ENCODE results near the gene ATE1.
"Not testable (repeated sequence)": the region's sequence is repeated elsewhere in the genome, so short reads cannot be mapped to it uniquely, and the experiment has no call there.

Gene ATE1

DNA sequence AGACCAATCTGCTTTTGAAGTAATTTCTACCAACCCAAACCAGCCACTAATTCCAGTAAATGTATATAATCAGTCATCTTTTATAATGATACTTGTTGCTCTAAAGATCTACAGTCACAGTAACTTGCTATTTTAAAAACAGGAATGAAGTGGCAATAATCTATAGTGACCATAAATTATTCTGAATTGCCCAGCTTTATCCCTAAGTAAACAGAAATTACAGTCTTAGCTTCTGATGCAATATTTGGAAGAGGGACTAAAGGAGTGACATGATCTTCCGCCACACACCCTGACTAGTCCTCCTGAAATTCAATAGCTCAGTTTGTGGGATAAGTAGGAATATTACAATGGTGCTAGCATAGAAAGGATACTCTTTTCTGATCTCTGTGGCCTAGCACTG lies 96.1 kb downstream of the ATE1 start:
- no peak overlapping the region for H3K27ac ChIP-seq
- no peak for TF ChIP-seq ZFX (IDR thresholded peaks at IDR 0.05)

DNA sequence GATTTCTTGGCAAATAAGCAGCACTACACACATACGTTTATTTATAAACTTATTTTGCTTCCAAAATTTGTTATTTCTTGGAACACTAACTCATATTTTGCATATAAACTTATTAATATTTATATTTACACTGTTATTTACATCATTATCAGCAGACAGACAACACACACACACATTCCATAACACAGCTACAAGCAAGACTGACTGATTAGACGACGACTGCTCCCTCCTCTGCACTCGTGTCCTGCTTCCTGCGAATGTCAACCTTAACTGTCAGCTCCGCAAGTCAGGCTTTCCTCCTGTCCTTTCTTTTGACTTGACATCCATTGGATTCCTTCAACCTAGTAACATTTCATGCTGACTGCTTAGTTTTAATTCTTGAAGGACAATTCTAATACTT lies 96.6 kb downstream of the ATE1 start:
- TF ChIP-seq, protein P1, sequence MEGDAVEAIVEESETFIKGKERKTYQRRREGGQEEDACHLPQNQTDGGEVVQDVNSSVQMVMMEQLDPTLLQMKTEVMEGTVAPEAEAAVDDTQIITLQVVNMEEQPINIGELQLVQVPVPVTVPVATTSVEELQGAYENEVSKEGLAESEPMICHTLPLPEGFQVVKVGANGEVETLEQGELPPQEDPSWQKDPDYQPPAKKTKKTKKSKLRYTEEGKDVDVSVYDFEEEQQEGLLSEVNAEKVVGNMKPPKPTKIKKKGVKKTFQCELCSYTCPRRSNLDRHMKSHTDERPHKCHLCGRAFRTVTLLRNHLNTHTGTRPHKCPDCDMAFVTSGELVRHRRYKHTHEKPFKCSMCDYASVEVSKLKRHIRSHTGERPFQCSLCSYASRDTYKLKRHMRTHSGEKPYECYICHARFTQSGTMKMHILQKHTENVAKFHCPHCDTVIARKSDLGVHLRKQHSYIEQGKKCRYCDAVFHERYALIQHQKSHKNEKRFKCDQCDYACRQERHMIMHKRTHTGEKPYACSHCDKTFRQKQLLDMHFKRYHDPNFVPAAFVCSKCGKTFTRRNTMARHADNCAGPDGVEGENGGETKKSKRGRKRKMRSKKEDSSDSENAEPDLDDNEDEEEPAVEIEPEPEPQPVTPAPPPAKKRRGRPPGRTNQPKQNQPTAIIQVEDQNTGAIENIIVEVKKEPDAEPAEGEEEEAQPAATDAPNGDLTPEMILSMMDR (conservative IDR thresholded peaks at IDR 0.05) = no peak
- no peak overlapping the region for H3K27ac ChIP-seq

DNA sequence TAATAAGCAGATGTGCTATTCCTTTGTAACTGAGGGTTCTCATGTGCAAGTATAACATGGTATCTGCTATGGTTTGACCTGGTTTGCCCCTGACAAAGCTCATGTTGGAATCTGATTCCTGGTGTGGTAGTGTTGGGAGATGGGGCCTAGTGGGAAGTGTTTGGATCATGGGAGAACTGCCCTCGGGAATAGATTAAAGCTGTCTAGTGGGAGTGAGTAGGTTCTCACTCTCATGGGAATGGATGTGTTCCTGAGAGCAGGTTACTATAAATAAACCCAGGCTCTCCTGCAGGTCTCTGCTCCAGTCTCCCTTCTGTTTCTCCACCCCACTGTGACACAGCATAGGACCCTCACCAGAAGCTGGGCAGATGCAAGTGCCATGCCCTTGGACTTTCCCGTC lies 97.7 kb downstream of the ATE1 start:
- TF ChIP-seq ZFX (IDR thresholded peaks at IDR 0.05) = no peak
- TF ChIP-seq, protein P1 (conservative IDR thresholded peaks at IDR 0.05) = no peak
- no peak overlapping the region for H3K27ac ChIP-seq

DNA sequence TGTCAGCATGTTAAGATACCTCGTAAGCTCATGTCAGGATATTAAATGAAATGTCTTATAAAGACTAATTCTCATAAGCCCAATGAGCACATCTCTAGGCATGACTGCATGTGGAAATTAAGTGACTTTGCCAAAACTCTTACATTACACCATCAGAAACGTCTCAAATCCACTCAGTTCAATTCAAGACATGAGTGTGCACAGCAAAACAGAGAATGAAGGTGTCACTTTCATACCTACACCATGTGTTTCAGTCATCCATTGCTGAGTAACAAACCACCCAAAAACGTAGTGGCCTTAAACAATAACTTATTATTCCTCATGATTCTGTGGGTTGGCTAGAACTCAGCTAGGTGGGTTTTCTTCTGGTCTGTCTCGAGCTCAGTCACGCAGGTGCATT lies 99.8 kb downstream of the ATE1 start:
- H3K27ac ChIP-seq = no peak overlapping the region
- no peak for TF ChIP-seq ZFX (IDR thresholded peaks at IDR 0.05)
- TF ChIP-seq, protein P1 (conservative IDR thresholded peaks at IDR 0.05) = no peak

DNA sequence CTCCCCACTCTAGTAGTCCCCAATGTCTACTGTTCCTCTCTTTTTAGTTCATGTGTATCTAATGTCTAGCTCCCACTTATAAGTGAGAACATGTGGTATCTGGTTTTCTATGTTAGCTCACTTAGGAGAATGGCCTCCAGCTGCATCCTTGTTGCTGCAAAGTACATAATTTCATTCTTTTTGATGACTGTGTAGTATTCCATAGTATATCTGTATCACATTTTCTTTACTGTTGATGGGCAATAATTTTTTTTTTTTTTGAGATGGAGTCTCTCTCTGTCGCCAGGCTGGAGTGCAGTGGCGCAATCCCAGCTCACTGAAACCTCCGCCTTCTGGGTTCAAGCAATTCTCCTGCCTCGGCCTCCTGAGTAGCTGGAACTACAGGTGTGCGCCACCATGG lies 101.1 kb downstream of the ATE1 start:
- H3K27ac ChIP-seq = not testable (repeated sequence)

DNA sequence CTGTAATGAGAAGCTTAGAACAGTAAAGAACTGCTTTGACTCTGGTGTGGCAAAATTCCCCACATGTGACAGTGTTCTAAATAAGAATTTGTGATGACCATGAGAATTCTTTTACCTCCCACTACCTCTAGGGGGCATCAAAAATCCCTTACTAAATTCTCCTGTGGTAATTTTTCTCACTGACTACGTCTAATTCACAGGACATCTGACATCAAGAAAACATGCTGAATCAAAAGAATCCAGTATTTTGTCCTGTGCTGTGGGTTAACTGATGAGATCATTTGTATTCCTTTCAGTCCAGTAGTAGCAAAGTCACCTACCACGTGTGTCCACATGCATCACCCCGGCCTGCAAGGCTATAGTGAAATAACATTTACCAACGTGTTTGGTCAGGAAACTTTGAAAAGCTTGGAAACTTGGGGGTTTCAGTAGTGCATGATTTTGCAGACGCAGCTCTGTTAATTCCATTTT lies 103.8 kb downstream of the ATE1 start:
- TF ChIP-seq, protein P1 (conservative IDR thresholded peaks at IDR 0.05) = peak; percentile 90
- TF ChIP-seq ZFX (IDR thresholded peaks at IDR 0.05) = no peak
- H3K27ac ChIP-seq = no peak overlapping the region

DNA sequence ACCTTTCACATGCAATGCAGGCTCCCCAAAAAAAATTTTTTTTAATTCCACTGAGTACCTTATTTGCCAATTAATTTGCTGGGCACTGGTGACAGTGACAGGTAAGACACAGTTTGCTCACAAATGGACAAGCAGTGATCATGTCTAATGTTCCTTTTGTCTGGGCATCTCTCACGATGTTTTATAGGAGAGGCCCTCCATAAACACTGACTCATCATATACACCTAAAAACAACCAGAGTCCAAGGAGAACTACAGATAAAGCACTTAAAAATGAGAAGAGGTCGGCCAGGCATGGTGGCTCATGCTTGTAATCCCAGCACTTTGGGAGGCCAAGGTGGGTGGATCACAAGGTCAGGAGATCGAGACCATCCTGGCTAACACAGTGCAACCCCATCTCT lies 105.1 kb downstream of the ATE1 start:
- H3K27ac ChIP-seq = no peak overlapping the region
- TF ChIP-seq, protein P1 (conservative IDR thresholded peaks at IDR 0.05) = no peak
- no peak for TF ChIP-seq ZFX (IDR thresholded peaks at IDR 0.05)

DNA sequence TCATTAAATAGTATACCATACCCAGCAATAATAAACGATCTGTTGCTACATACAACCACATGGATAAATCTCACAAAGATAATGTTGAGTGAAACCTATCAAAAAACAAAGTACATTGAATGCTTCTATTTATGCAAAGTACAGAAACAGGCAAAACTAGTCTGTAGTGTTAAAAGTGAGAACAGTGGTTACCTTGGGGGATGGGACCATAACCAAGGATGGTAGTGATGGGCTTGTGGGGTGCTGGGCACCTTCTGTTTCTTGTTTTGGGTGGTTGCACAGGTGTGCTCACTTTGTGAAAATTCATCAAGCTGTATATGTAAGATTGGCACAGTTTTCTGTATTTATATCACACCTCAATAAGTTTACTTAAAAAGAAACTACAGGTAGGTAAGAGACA lies 105.7 kb downstream of the ATE1 start:
- H3K27ac ChIP-seq = no peak overlapping the region

More for the DNA sequence above, 105.7 kb downstream of the ATE1 start:
- TF ChIP-seq, protein P1 (conservative IDR thresholded peaks at IDR 0.05) = no peak
- no peak for TF ChIP-seq ZFX (IDR thresholded peaks at IDR 0.05)
